ENCODE measurements around the gene TRAPPC5. TPM values are rescaled to one million over a fixed set of nuclear protein-coding genes. Genes with fewer than 3 reads are reported as not detected.

TRAPPC5 gene
- total RNA-seq, 4 donors from 2014 or later, result 59.9 to 114 (median 72.2) TPM

GRCh38 chr19:7661744-7662538, 18.7 kb upstream of the TRAPPC5 start:
- TF ChIP-seq, protein P1, sequence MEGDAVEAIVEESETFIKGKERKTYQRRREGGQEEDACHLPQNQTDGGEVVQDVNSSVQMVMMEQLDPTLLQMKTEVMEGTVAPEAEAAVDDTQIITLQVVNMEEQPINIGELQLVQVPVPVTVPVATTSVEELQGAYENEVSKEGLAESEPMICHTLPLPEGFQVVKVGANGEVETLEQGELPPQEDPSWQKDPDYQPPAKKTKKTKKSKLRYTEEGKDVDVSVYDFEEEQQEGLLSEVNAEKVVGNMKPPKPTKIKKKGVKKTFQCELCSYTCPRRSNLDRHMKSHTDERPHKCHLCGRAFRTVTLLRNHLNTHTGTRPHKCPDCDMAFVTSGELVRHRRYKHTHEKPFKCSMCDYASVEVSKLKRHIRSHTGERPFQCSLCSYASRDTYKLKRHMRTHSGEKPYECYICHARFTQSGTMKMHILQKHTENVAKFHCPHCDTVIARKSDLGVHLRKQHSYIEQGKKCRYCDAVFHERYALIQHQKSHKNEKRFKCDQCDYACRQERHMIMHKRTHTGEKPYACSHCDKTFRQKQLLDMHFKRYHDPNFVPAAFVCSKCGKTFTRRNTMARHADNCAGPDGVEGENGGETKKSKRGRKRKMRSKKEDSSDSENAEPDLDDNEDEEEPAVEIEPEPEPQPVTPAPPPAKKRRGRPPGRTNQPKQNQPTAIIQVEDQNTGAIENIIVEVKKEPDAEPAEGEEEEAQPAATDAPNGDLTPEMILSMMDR (IDR thresholded peaks at IDR 0.05; ENCODE audit: low read depth), result no peak

- TF ChIP-seq, protein P1 (IDR thresholded peaks at IDR 0.05; ENCODE audit: low read depth), result no peak
Measured at GRCh38 chr19:7662657-7663056, 18.0 kb upstream of the TRAPPC5 start.

DNA sequence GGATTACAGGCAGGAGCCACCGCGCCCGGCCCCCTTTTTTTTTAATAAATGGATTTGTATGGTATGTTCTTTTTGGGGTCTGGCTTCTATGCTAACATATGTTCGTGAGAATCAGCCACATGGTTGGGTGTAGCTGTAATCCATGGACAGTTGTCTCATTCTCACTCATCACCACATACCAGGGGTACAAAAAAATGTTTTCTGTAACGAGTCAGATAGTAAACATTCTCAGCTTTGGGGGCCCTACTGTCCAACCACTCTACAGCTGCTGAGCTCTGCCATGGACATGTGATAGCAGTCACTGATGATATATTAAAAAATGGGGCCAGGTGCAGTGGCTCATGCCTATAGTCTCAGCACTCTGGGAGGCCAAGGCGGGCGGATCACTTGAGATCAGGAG, 16.9 kb upstream of the TRAPPC5 start:
- TF ChIP-seq, protein P1 (IDR thresholded peaks at IDR 0.05; ENCODE audit: low read depth), result no peak

DNA sequence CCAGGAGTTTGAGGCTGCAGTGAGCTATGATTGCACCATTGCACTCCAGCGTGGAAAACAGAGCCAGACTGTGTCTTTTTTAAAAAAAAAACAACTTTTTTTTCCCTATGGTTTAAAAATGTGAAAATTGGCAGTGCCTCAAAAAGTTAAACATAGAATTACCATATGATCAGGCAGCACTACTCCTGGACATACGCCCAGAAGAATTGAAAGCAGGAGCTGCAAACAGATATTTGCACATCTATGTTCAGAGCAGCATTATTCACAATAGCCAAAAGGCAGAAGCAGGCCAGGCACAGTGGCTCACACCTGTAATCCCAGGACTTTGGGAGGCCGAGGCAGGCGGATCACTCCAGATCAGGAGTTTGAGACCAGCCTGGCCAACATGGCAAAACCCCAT, 15.6 kb upstream of the TRAPPC5 start:
- TF ChIP-seq, protein P1 (IDR thresholded peaks at IDR 0.05; ENCODE audit: low read depth), result no peak

DNA sequence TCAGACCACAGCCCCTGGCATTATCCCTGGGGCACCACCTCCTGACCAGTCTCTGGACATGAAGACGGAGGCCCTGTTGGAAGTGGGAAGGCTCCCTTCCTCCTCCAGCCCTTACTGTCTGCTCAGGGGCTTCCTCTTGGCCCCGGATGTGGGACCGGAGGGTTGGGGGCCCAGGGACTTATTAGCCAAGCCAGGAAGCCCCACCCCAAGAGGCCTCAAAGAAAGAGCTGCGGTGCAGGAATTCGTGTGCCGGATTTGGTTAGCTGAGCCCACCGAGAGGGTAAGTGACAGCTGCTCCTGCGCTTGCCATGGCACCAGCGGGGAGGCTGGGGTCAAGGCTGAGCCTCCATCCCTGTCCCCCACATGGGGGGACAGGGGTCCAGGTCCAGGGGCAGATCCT, 11.8 kb upstream of the TRAPPC5 start, which contains the start of gene RETN:
Gene RETN (plus strand): TSS at position 208 of the 400 bp plus-strand sequence. CDS start 278 bp downstream, outside the sequence.
- TF ChIP-seq, protein P1 (IDR thresholded peaks at IDR 0.05; ENCODE audit: low read depth), result no peak

DNA sequence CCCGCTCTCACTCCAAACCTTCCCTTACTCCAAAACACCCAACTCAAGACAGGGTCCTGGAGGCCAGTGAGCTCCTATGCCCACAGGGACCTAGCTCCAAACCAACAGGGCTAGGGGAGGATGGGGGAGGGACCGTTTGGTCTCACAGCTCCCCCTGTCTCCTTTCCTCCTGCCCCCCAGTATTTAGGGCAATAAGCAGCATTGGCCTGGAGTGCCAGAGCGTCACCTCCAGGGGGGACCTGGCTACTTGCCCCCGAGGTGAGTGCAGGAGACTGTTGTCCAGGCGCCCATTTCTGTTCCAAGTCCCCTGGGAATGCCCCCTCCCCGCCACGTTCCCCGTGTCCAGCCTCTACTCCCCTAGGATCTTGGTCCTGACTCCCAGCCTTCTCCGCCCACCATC, 11.0 kb upstream of the TRAPPC5 start:
- TF ChIP-seq, protein P1 (IDR thresholded peaks at IDR 0.05; ENCODE audit: low read depth), result no peak

DNA sequence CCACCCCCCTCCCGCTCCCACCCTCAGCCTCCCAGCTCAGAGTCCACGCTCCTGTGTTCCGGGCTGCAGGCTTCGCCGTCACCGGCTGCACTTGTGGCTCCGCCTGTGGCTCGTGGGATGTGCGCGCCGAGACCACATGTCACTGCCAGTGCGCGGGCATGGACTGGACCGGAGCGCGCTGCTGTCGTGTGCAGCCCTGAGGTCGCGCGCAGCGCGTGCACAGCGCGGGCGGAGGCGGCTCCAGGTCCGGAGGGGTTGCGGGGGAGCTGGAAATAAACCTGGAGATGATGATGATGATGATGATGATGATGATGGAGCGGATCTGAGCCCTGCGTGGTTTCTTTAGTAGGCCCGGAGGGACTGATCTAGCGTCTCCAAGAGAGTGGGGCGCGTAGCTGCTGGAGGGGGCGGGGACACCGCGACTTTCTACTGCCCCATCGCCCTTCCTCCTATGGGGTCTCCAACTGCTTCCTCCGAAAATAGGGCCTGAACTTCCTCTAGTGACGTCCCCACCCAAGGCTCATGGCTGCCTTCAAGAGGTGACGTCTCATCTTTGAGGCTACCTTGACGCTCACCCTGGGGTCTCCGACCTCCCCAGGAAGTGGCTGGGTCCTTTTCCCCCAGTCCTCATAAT, 10.4 kb upstream of the TRAPPC5 start:
- TF ChIP-seq, protein P1 (IDR thresholded peaks at IDR 0.05; ENCODE audit: low read depth), result no peak

All from subcutaneous adipose tissue (tissue), 4 donors.